ENCODE results near the gene COL5A2.

COL5A2 gene

DNA sequence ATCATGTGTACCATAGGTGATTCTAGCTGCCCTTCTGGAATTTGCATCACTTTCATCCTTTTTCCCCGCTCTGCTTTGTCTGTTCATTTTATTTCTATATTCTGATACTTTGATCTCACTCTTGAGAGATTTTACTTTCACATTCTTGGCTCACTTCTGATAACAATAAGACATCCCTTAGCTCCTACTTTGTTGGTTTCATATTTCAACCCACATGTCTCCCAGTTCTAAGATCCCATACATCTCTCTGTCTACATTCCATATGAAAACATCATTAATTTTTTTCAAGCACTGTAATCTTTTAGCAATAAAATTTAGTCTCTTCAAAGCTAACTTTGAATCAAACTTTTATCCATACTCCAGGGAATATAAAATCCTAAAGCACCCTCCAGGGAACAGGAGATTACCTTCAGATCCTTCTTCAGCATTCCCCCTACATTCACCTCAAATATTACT is 129.8 kb downstream of the COL5A2 start:
- DNase-seq (ENCODE audit: low read depth in 2 of 2): no peak

- no peak for DNase-seq (ENCODE audit: low read depth in 2 of 2)
These were observed 131.4 kb downstream of the COL5A2 start for GRCh38 chr2:189048189-189048588.

DNA sequence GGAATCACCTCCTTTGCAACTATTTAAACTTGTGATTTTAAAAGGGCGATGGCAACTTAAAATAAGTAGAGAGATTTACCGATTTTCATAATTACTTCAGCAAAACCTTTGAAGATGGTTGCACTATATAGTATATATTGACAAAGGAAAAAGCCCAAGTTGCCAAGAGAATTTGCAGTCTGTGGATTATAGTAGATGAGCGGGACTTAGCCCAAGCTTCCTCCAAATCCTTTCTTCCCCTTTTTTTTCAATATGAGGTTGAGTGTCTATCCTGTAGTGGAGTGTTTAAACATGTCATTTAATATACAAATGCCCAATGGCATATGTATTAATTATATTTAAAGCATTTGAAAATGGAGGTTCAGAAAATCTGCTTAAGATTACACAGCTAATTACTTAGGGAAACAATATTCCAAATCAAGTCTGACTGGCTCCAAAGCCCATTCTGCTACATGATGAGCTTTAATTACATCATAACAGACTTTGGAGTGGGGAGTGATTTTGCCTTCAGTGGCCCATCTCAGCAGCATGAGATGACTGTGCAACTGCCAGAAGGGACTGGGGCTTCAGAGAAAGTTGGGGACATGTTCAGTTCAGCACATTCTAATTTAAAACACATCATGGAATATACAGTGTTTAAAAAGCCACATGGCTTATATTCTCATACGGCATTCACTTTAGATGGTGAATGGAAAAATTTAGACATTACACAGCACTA is 132.2 kb downstream of the COL5A2 start:
- DNase-seq (ENCODE audit: low read depth in 2 of 2): no peak

DNA sequence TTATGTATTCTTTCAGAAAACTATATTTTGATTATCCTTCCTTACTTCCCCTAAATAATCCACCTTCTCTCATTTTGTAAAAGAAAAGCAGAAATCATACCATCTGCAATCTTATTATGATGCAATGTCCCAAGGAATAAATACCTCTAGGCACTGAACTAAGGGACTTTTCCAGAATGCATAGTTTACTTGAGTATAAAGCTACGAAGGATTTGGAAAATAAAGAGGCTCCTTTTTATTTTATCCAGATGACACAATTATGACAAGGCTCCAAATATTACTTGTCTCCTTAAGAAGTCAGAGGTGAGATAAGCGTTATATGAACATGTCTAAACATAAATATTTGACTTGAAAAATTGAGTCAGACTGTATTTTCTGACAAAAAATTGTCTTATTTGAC is 133.2 kb downstream of the COL5A2 start:
- DNase-seq (ENCODE audit: low read depth in 2 of 2): no peak

DNA sequence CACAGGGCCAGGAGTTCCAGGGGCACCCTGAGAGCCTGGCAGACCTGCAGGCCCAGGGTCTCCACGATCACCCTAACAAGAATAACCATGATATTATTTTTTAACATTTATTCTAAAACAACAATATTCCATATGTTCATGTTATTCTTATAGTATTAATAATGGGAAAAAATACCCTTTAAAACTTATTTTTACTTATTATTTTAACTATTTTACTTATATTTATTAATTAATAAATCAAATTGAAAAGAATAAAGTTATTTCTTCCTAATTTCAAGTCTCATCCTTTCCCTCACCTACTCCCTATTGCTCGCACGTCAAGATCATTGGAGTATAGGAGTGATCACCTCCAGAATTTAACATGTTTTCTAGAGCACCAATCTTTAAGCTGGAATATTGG is 133.7 kb downstream of the COL5A2 start:
- DNase-seq (ENCODE audit: low read depth in 2 of 2): no peak

DNA sequence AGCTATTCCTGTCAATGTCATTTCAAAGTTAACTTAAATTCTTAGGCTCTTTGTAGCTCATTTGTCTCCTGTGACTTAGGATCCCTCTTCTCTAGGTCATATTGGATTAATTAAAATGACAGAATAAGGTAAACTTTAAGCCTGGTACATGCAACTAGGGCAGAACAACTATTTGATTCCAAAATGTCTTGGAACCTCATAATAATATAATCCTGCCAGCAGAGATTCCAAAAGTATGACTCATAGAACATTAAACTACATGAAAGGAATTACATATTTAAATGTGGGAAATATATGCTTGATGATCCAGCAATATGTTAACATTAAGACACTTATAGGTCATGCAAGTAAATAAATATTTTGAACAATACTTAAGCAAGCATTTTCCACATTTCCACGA is 142.0 kb downstream of the COL5A2 start:
- DNase-seq (ENCODE audit: low read depth in 2 of 2): no peak

DNA sequence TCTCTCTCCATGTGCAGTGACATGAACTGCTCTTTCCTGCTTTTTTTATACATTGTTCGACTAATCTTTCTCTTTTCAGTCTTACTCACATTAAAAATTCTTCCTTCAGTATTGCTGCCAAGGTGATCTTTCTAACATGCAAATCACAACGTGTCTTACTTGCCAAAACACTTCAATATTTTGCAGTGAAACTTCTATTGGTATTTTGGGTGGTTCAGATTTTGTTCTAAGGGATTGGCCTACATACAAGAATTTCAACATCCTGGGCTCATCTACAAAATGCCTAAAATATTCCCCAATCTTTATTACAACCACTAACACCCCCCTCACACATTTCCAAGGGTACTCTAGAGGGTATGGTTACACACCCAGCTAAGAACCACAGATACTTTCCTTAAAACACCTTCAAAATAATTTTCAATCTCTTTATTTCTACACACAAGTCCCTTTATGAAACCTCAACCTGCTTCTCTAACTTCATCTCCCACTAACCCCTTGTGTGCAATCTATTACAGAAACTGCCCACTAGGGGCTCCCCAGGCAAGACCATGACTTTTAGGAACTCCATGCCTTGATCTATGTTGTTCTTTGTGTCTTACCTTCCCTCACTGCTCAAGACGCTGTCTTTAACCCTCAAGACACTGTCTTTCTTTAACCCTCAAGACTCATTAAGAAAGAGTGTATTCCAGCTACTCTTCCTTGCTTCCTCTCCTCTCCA is 154.5 kb downstream of the COL5A2 start:
- DNase-seq (ENCODE audit: low read depth in 2 of 2): no peak

DNA sequence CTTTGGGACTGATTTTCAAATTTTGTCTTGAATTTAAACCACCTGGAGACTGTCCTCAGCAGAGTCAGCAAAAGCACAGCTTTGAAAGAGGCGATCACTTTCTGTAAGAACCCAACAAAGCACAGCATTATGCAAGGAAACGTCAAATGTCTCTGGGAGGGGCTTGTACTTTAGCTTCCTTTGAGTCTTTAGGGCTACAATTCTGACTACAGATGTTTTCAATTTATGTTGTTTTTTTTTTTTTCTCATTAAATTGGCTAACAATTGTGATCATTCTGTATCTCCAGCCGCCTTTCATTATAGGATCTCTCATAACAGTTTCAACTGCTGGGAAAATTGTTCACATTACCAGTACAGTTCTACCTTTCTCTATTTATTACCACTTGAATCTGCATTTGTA is 157.1 kb downstream of the COL5A2 start:
- DNase-seq (ENCODE audit: low read depth in 2 of 2): no peak

GRCh38 chr2:189022053-189022481 is 157.5 kb downstream of the COL5A2 start:
- DNase-seq (ENCODE audit: low read depth in 2 of 2): no peak

DNA sequence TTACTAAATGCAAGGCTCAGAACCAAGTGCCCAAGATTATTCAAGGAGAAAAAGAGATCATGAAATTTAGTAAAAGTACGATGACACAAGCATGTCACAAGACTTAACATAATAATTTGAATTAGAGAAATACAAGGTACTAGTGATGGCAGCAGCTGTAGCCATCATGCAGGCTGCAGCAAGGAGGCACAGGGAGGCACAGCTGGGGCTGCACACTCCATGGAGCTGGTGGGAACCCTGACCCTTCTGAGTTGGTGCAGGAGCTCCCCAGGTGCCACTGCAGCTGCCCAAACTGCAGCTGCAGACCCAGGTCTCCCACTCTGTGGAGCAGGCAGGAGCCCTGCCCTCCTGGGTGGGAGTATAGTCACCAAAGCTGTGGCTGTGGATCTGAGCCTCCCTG is 159.4 kb downstream of the COL5A2 start:
- no peak for DNase-seq (ENCODE audit: low read depth in 2 of 2)

GRCh38 chr2:189018631-189019030 is 160.9 kb downstream of the COL5A2 start:
- no peak for DNase-seq (ENCODE audit: low read depth in 2 of 2)

DNA sequence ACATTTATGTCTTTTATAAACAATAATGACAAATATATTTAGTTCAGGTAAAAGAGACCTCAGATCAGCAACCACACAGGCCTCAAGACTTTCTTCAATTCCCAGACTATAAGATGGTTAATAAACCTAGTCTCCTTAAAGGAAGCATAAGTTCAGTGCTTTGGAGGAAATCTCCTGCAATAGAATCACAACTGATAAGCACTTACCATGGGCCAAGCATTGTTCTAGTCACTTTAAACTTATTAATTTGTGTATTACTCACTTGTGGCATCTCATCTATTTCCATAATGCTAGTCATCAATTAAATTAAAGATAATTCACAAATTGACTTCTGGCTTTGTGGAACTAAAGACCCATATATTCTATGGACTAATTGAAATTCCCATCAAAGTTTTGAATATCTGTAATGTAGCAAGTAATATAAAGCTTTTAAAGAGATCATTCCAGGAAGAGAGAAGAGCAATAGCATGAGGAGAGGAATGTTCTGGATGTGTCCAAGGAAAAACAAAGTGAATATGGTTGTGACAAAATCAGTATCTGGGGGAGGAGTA is 163.2 kb downstream of the COL5A2 start:
- no peak for DNase-seq (ENCODE audit: low read depth in 2 of 2)

GRCh38 chr2:189015359-189015758 is 164.2 kb downstream of the COL5A2 start:
- DNase-seq (ENCODE audit: low read depth in 2 of 2): no peak

- DNase-seq (ENCODE audit: low read depth in 2 of 2): no peak
These were observed 165.0 kb downstream of the COL5A2 start for GRCh38 chr2:189014449-189015138.

DNA sequence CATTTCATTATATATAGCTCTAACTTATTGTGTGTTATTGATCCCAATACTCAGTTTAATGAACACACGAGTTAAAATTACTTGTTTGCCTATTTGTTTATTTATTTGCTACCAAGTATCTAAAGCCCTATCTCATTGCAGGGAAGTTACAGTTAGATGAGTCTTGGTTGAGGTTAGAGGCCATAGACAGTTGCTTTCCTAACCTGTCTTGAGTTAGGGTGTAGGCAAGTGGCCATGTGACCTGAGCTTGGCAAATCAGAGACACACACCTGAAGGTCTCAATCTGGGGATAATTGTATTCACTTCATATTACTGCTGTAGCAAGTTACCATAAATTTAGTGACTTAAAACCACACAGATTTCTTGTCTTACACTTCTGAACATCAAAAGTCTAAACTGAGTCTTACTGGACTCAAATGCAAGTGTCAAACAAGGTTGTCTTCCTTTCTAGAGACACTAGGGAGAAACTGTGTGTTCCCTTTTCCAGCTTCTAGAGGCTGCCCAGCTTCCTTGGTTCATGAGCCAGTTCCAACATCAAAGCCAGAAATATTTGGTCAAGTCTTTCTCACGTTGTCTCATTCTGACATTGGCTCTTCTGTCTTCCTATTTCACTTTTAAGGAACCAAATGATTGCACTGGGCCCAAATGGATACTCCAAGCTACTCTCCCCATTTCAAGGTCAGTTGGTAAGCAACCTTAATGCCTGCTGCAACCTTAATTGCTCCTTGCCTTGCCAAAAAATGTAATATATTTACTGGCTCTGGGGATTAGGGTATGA is 165.7 kb downstream of the COL5A2 start:
- no peak for DNase-seq (ENCODE audit: low read depth in 2 of 2)

DNA sequence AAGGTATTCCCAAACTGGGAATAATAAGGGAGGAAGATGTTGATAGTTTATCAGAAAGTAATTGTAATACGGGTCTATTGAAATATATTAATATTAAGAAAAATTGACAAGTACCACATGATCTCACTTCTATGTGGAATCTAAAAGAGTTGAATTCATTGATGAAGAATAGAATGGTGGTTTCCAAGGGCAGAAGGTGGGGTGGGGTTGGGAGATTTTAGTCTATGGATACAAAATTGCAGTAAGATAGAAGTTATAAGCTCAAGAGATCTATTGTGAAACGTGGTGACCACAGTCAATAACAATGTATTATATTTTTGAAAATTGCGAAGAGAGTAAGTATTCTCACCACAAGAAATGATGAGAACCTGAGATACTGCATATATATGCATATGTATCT is 166.5 kb downstream of the COL5A2 start:
- no peak for DNase-seq (ENCODE audit: low read depth in 2 of 2)

GRCh38 chr2:189012351-189012750 is 167.2 kb downstream of the COL5A2 start:
- no peak for DNase-seq (ENCODE audit: low read depth in 2 of 2)

- no peak for DNase-seq (ENCODE audit: low read depth in 2 of 2)
These were observed 169.0 kb downstream of the COL5A2 start for GRCh38 chr2:189010536-189010935.

GRCh38 chr2:189008555-189009262 is 170.9 kb downstream of the COL5A2 start:
- DNase-seq (ENCODE audit: low read depth in 2 of 2): no peak

GRCh38 chr2:189002079-189002478 is 177.5 kb downstream of the COL5A2 start:
- no peak for DNase-seq (ENCODE audit: low read depth in 2 of 2)

DNA sequence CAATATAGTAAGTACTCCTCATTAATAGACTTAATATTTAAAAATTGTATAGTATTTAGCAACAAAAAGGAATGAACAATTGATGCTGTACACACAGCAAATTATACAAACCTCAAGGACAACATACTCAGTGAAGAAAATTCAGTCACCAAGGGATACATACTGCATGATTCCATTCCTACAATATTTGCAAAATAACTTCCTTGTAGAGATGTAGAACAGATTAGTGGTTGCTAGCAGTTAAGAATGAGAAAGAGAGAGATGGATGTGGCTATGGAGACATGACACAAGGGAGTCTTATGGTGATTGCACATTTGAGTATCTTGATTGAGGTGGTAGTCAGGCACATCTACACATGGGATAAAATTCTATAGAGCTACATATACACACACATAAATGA is 179.3 kb downstream of the COL5A2 start:
- DNase-seq (ENCODE audit: low read depth in 2 of 2): no peak

All from stimulated activated CD8-positive, alpha-beta memory T cell treated with anti-CD3 and anti-CD28 coated beads, Interleukin-15, amount 100 ng/mL, for 48 hours (primary cell).